H54 (cell line): ENCODE measurements around the gene INPP5F.
"Not testable (repeated sequence)": the region's sequence is repeated elsewhere in the genome, so short reads cannot be mapped to it uniquely, and the experiment has no call there.

Experiments used
- DNase-seq: peaks from one replicate; pipeline ENCODE4 v3.0.0; 2011; ENCODE audit warnings: low spot score, mixed read lengths; ENCODE audit not compliant: insufficient read length
- FAIRE-seq: peaks from 3 replicates; lab custom pipeline; 2011; peaks lifted over from hg19 to GRCh38; lab: Jason Lieb, UNC
- POLR2A ChIP-seq: IDR thresholded peaks from 2 replicates; pipeline ENCODE4 v1.6.1; 2011; ENCODE audit warnings: low read depth, mild to moderate bottlenecking, low read length

The INPP5F gene

DNA sequence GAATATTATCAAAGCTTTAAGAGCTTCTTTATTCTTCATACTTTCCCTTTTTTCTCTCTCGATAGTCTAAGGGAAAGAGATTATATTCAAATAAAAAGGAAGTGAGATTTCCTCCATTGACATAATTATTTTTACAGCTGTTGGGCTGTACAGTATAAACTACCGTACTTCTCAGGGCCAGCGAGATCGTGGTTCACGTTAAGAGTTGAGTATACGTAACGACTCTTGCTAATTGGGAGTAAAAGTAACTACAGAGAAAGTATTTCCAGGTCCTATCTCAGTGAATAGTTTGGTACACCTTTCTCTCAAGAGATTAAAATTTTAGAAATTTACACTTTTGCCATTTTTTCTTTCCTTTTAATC, 57.8 kb downstream of the INPP5F start:
- FAIRE-seq = no peak
- no peak for TF ChIP-seq POLR2A
- DNase-seq = no peak

DNA sequence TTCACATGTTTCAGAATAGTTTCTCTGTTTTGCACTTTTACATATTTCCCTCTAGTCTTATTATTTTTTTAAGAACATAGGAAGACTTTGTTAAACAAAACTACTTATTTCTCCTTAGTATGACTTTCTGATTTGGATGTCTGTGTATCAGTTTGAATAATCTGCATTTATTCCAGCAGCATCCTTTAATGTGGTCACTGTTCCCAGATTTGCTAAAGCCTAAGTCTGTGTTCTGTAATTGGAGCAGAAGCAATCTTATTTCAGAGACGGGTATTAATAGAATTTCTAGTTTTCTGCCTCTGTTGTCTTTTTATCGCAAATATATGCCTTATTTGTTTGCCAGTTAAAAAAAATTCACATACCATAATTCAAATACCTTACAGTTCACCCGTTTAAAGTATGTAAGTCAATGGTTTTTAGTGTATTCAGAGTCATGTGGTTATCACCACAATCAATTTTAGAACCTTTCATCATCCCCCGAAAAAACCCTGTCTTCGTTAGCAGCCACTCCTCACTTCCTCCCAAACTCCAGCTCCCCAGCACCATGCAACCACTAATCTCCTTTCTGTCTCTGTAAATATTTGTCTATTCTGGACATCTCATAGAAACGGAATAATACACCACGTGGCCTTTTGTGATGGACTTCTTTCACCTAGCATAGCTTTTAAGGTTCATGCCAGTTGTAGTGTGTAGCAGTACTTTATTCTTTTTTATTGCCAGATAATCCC, 58.7 kb downstream of the INPP5F start:
- DNase-seq (no peak), FAIRE-seq (no peak)
- TF ChIP-seq POLR2A = no peak

DNA sequence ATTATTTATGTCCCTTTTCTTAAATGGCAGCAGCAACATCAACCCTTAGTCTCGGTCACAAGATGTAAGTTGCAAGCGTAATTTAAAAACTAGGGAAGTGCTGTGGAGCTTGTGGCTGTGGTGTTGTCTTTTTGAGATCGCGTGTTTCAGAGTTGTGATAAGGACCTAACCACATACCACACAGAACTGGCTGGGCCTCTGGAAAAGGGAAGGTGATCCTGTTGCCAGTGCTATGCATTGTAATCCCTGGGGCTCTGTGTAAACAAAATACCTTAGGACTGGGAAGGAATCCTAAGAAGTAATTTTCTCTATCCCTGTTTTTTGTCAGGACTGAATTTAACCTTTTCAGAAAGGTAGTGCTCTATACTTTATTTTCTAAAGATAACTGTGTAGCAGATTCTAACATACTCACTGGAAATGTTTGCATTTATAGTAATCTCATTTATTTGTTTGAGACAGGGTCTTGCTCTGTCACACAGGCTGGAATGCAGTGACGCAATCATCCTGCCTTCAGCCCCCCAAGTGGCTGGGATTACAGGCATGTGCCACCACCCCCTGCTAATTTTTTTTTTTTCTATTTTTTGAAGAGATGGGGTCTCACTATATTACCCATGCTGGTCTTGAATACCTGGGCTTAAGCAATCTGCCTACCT, 60.4 kb downstream of the INPP5F start:
- TF ChIP-seq POLR2A = no peak
- FAIRE-seq (no peak), DNase-seq (no peak)

DNA sequence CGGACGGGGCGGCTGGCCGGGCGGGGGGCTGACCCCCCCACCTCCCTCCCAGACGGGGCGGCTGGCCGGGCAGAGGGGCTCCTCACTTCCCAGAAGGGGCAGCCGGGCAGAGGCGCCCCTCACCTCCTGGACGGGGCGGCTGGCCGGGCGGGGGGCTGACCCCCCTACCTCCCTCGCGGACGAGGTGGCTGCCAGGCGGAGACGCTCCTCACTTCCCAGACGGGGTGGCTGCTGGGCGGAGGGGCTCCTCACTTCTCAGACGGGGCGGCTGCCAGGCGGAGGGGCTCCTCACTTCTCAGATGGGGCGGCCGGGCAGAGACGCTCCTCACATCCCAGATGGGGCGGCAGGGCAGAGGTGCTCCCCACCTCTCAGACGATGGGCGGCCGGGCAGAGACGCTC, 69.3 kb downstream of the INPP5F start:
- FAIRE-seq, DNase-seq: not testable (repeated sequence)

DNA sequence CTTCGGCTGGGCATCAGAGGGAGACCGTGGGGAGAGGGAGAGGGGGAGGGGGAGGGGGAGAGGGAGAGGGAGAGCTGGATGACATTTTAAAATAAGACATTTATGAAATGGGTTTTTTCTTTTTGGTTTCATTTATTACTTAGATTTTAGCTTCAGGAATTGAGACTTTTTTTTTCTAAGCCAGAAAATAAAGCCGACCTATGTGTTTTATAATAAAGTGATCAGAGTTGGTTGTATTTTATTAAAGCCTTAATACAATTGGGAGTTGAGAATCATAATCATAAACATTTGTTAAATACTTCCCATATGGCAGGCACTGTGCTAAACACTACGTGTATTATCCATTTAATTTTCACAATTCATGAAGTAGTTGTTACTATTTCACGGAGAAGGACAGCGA, 70.2 kb downstream of the INPP5F start:
- TF ChIP-seq POLR2A = no peak
- DNase-seq = no peak
- no peak for FAIRE-seq

DNA sequence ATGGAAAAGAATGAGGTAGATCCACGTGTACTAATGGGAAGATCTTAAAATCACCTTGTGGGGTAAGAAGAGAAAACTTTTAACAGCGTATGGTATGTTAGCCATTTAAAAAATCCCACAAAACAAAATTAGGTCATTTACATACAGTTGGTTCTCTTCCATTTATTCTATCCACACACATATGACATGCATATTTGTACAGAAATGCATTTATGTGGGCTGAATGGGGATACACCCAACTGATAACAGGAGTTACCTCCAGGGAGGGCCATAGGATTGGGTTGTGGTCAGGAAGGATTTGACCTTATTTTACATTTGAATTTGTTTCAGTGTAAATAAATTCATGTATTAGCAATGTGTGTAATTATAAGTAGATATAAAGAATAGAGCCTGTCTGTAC, 75.3 kb downstream of the INPP5F start:
- no peak for FAIRE-seq
- no peak for TF ChIP-seq POLR2A

DNA sequence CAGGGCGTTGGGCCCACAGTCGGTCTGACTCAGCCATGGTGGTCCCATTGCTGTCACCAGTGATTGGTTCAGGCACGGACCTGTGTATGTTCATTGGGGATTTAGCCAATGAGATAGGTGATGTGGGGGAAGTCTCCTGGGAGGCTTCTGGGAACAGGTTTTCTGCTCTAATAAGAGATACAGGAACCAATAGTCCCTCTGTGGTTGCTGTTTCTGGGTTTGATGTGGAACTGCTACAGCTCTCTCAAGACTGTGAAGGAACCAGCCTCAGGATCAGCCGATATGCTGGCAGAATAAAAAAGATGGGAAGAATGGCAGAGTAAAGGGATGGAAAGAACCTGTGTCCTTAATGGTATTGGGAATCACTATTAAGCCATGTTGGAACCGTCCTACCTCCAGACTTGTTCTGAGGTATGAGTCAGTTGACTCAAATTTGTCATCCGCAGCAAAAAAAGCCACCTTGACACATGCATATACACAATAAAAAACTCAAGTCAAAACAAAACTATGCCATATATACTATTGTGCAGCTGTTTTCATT, 76.2 kb downstream of the INPP5F start:
- FAIRE-seq (no peak), DNase-seq (no peak)
- TF ChIP-seq POLR2A = no peak

More for the DNA sequence above, 75.3 kb downstream of the INPP5F start:
- no peak for DNase-seq

DNA sequence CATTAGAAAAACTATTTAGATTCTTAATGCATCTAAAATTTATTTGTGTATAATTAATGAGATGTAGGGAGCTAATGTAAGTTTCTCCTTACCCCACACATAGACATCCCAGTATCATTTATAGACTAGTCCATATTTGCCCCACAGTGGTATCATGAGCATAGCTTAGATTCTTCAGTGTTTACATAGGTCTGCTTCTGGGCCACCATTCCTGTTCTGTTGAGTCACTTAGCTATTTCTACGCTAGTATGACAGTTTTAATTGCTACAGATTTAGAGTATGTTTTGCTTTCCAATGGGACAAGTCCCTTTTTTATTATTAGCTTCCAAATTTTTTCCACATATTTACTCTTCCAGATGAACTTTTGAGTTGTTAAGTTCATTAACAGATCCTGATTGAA, 77.4 kb downstream of the INPP5F start:
- DNase-seq = peak; percentile 34
- FAIRE-seq = no peak
- TF ChIP-seq POLR2A = no peak

DNA sequence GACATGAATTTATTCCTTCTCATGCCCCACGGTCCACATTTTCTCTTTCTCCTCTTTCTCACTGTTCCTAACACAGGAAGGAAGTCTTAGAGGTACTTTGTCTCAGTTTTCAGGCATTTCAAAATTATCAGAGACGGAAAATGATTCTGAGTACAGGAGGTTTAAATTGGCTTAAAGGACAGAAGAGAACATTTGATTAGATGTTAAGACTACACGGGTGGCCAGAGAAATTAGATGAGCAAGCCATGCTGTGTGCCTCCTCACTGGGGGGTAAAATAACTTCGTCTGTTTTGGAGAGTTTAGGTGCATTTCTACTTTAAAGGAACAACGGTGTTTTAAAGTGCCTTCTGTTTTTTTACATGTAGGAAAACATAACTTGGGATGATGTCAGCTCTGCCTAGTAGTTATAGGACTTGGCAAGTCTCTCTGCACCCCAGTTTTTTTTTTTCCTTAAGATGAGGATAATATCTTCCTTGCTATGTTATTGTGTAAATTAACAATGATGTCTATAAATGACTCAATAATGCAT, 79.9 kb downstream of the INPP5F start:
- DNase-seq (no peak), FAIRE-seq (no peak)
- TF ChIP-seq POLR2A = no peak

DNA sequence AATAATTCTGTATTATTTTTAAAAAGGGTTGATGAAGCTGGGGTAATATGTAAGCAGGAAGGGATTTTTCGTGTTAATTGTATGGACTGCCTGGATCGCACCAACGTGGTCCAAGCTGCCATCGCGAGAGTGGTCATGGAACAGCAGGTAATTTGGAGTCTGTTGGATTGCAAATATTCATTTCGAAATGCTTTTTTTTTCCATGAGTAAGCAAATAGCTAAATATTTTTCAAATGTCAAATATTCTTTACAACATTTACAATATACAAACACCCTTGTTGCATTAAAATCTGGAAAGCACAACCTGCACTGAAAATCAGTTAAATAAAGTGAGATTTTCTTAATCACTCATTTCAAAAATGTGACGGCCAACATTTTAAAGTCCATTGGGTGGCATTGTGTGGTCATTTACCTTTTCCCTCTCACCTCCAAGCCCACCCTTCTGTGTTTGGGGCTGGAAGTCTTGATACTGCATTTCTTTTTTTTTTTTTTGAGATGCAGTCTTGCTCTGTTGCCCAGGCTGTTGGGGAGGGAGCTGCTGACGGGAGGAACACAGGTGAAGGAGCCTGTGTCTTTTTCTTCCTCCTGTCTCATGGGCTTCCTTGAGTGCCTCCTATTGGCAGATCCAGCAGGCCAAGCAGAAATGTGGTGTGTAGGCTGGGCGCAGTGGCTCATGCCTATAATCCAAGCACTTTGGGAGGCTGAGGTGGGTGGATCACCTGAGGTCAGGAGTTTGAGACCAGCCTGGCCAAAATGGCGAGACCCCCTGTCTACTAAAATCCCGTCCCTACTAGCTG, 80.7 kb downstream of the INPP5F start:
- DNase-seq (no peak), FAIRE-seq (no peak)
- TF ChIP-seq POLR2A = no peak

DNA sequence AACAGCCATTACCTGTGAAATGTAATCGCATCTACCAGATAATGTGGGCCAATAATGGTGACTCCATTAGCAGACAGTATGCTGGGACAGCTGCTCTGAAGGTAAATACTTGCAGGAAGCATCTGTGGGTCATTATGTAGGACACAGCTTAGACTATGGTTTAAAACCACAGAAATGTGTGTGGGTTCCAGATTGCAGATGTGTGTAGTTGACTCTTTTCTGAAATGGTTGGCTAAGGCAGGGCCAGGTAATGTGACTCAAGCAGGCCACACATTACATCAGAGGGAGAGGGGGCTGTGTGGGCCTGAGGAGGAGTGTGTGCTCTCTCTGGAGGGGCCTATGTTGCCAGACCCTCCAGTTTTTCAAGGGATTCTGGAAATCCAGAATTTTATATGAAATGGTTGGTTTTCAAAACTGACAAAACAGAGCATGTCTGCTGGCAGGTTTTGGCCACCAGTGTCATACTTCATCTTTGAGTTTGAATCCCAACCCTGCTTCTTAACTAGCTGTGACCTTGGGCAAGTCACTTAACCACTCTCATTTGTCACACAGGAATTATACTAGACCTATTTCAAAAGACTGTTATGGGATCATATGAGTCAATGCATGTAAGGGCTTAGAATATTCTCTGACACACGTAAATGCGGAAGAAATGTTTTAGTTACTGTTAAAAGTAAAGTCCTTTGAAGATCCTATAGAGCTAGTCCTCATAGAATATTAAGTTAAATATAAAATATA, 82.3 kb downstream of the INPP5F start:
- no peak for TF ChIP-seq POLR2A
- DNase-seq (peak; percentile 23), FAIRE-seq (peak; percentile 62)

DNA sequence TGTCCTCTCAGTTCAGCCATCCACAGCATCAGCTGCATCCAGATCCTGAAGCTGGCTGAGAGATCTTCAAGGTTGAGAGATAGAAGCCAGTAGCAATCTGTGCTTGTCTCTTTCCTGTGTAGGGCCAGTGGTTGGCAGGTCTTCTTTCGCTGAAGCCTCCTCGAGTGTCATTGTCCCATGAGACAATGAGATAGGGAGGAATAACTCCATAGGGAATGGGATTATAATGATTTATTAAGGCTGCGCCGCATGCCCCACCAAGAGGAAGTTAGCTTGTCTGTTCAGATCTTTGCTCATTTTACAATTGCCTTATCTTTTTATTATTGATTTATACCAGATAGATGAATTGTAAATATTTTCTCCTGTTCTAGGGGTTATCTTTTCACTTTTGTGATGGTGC, 85.3 kb downstream of the INPP5F start:
- TF ChIP-seq POLR2A = no peak
- no peak for DNase-seq
- FAIRE-seq = no peak

DNA sequence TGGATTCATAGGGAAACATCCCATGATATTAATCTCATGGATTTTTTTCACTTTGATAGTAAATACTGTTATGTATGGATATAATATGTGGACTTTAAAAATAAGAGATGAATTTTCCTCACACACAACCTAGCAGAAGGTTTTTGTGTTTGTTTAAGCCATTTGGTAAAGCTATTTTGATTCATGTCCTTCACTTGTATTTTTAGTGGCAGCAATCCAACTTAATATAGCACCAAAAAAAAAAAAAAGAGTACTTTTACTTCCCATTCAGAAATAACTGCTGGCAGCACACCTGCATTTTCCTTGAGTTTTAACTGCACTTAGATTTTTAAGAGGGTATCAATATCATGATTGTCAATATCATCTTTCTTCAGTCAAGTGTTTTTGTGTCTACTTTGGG, 86.8 kb downstream of the INPP5F start:
- FAIRE-seq (no peak), DNase-seq (no peak)
- TF ChIP-seq POLR2A = no peak
